ENCODE measurements around the gene SNX1.

SNX1 gene

GRCh38 chr15:64134345-64134829 is 38.6 kb downstream of the SNX1 start:
- no peak for DNase-seq (ENCODE audit: extremely low read depth, low read depth)
- no peak for TF ChIP-seq CTCF (IDR thresholded peaks at IDR 0.05; ENCODE audit: low read depth, low read length)

GRCh38 chr15:64136347-64136746 is 40.6 kb downstream of the SNX1 start:
- DNase-seq (ENCODE audit: extremely low read depth, low read depth), result no peak
- no peak for TF ChIP-seq CTCF (IDR thresholded peaks at IDR 0.05; ENCODE audit: low read depth, low read length)

- TF ChIP-seq CTCF (IDR thresholded peaks at IDR 0.05; ENCODE audit: low read depth, low read length), result no peak
- no peak for DNase-seq (ENCODE audit: extremely low read depth, low read depth)
Observed at GRCh38 chr15:64137226-64137833, 41.5 kb downstream of the SNX1 start.

GRCh38 chr15:64138331-64138941 is 42.7 kb downstream of the SNX1 start:
- no peak for TF ChIP-seq CTCF (IDR thresholded peaks at IDR 0.05; ENCODE audit: low read depth, low read length)
- DNase-seq (ENCODE audit: extremely low read depth, low read depth), result no peak

GRCh38 chr15:64141798-64142512 is 46.2 kb downstream of the SNX1 start:
- DNase-seq (ENCODE audit: extremely low read depth, low read depth), result no peak
- no peak for TF ChIP-seq CTCF (IDR thresholded peaks at IDR 0.05; ENCODE audit: low read depth, low read length)

GRCh38 chr15:64143276-64143675 is 47.5 kb downstream of the SNX1 start:
- no peak for DNase-seq (ENCODE audit: extremely low read depth, low read depth)
- TF ChIP-seq CTCF (IDR thresholded peaks at IDR 0.05; ENCODE audit: low read depth, low read length), result no peak

GRCh38 chr15:64144192-64144564 is 48.4 kb downstream of the SNX1 start:
- DNase-seq (ENCODE audit: extremely low read depth, low read depth), result no peak
- TF ChIP-seq CTCF (IDR thresholded peaks at IDR 0.05; ENCODE audit: low read depth, low read length), result no peak

Data from AG09319 (cell line).